HG03558 (cell line): ENCODE results near the gene LNP1.

ENCODE experiments used
- ATAC-seq: cut with Tn5 transposase; IDR thresholded peaks from one replicate; pipeline ENCODE4 v1.9.1; 2021; ENCODE audit warnings: moderate number of reproducible peaks; ENCODE audit not compliant: unreplicated experiment; ENCODE audit errors: extremely low read depth

LNP1 gene

GRCh38 chr3:100396967-100397366 lies 4.4 kb upstream of the LNP1 start:
- no peak for ATAC-seq

- no peak for ATAC-seq
Observed at GRCh38 chr3:100399341-100400071, 1.8 kb upstream of the LNP1 start.

- no peak for ATAC-seq
Observed at GRCh38 chr3:100400419-100400779, 940 bp upstream of the LNP1 start.

- peak; percentile 2 for ATAC-seq
Observed at GRCh38 chr3:100401674-100402041, 319 bp downstream of the LNP1 start.

GRCh38 chr3:100402256-100402655 lies 917 bp downstream of the LNP1 start:
- no peak for ATAC-seq

GRCh38 chr3:100402891-100403290 lies 1.6 kb downstream of the LNP1 start:
- no peak for ATAC-seq

GRCh38 chr3:100403362-100404249 lies 2.3 kb downstream of the LNP1 start:
- no peak for ATAC-seq

- ATAC-seq: no peak
Observed at GRCh38 chr3:100404250-100404548, 2.9 kb downstream of the LNP1 start.

GRCh38 chr3:100407164-100407563 lies 5.8 kb downstream of the LNP1 start:
- no peak for ATAC-seq

GRCh38 chr3:100407977-100408532 lies 6.7 kb downstream of the LNP1 start:
- no peak for ATAC-seq

GRCh38 chr3:100411091-100411982 lies 10.0 kb downstream of the LNP1 start:
- no peak for ATAC-seq

GRCh38 chr3:100412912-100413590 lies 11.7 kb downstream of the LNP1 start:
- no peak for ATAC-seq

GRCh38 chr3:100413613-100414012 lies 12.3 kb downstream of the LNP1 start:
- ATAC-seq: no peak

- ATAC-seq: no peak
Observed at GRCh38 chr3:100416176-100416575, 14.8 kb downstream of the LNP1 start.

GRCh38 chr3:100416863-100417262 lies 15.5 kb downstream of the LNP1 start:
- ATAC-seq: no peak

GRCh38 chr3:100419406-100419805 lies 18.1 kb downstream of the LNP1 start:
- ATAC-seq: no peak

- ATAC-seq: no peak
Observed at GRCh38 chr3:100420885-100421284, 19.5 kb downstream of the LNP1 start.

GRCh38 chr3:100423611-100424010 lies 22.3 kb downstream of the LNP1 start:
- no peak for ATAC-seq

- no peak for ATAC-seq
Observed at GRCh38 chr3:100424261-100424660, 22.9 kb downstream of the LNP1 start.

- no peak for ATAC-seq
Observed at GRCh38 chr3:100425316-100425715, 24.0 kb downstream of the LNP1 start.
